H4 (cell line): ENCODE measurements around the gene GALNT18. TPM values are rescaled to one million over a fixed set of nuclear protein-coding genes. Genes with fewer than 3 reads are reported as not detected.
A peak's percentile ranks its signal among the peaks of the same experiment; 100 is the strongest.

Experiments
- DNase-seq: peaks from one replicate; pipeline ENCODE4 v3.0.0-alpha.2; 2015; ENCODE audit warnings: low spot score
- total RNA-seq: library from RNA; depleted of rRNA; stranded (reverse); fragments of >200 nt; shearing (Covaris generic); gene quantifications from 2 replicates; pipeline ENCODE4 v1.2.3, GENCODE V29; 2014; rRNA removed

GALNT18 gene
- total RNA-seq, 1 experiment from 2014 or later: 5.0 TPM

GRCh38 chr11:11243590-11244469 is 378.0 kb downstream of the GALNT18 start:
- no peak for DNase-seq

- no peak for DNase-seq
These were observed 378.6 kb downstream of the GALNT18 start for GRCh38 chr11:11243209-11243589.

- no peak for DNase-seq
These were observed 380.5 kb downstream of the GALNT18 start for GRCh38 chr11:11241284-11241683.

DNA sequence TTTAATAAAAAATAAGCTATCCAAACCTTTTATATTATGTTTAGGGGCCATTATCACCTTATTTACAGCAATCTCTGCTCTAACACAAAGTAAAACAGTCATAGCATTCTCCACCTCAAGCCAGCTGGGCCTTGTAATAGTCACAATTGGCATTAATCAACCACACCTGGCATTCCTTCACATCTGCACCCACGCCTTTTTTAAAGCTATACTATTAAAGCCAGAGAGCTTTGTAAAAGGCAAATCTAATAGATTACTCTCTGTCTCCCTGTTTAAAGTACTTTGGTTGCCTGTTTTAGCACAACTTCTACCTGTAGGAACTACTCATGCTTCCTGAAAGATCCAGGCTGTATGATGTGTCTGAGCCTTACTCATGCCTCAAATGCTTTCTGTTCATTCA is 381.8 kb downstream of the GALNT18 start:
- DNase-seq: no peak

DNA sequence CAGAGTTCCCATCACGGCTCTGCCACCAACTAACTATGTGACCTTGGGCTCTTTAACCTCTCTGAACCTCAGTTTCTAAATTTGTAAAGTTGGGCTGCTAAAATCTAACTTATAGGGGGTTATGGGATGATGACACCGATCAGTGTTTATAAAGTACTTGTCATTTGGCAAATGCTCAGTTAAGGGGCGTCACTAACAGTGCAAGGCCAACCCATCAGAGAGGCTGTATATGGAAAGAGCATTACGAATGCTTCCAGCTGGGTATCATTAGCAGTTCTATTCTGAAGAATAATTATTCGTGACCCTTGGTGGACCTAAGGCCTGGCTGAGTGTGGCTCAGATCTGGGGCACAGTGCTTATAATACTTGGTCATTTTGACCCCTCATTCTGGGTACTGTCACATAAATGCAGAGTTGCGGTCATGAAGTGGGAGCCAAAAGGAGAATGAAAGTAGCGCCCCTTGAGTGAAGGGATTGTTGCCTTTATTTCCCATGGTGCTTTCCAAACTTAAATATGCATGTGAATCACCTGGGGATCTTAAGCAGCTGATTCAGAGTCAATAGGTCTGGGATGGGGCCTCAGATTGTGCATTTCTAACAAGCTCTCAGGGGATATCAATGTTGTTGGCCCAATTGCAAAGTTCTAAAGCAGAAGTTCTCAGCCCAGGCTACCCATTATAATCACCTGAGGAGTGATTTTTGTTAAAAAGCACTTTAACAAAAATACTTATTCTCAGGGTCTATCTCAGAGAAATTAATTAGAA is 384.6 kb downstream of the GALNT18 start:
- DNase-seq: no peak

- no peak for DNase-seq
These were observed 385.2 kb downstream of the GALNT18 start for GRCh38 chr11:11236498-11237059.

- DNase-seq: no peak
These were observed 390.0 kb downstream of the GALNT18 start for GRCh38 chr11:11231763-11232162.

- DNase-seq: no peak
These were observed 390.8 kb downstream of the GALNT18 start for GRCh38 chr11:11230802-11231562.

- no peak for DNase-seq
These were observed 391.7 kb downstream of the GALNT18 start for GRCh38 chr11:11230087-11230486.

- peak; percentile 23 for DNase-seq
These were observed 392.2 kb downstream of the GALNT18 start for GRCh38 chr11:11229647-11230046.

DNA sequence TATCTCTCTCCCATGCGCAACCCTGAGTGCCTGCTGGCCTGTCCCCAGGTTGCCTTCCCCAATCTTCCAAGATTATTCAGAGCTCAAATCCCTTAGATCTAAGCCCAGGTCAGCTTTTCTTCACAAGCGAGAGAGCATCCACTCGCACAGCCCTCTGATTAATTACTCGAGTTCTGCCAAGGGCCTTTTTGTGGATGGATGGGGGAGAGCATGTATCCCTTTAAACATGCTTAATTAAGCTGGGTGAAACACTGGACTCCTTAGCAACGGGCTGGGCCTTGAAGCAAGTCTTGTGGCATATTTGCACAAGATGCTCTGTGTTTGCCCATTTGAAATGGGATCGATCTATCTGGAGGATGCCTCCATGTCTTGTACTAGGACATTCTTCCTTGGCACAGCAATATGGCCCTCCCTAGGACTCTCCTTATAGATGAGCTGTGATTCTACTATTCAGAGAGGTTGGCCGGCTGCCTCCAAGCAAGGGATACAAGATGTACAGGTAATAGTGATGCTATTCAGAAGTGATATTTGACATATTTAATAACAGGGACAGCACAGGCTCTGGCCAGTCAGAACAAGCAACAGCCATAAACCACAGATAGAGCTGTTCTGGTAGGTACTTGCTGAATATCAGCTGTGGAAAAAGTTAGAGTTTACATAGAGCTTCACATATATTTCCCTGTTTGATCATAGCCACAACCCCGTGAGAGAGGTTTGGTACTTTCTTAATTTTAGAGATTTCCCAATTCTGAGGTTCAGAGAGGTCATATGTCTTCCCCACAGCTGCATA is 394.3 kb downstream of the GALNT18 start:
- DNase-seq: no peak

Other genes with a start within 250 kb of the GALNT18 start
- gene USP47, start 220.0 kb upstream of the GALNT18 start, total RNA-seq: 34.2 and 36.0 TPM in 2 replicates